Neuronal stem cell (in vitro differentiated cells): Measurements from ENCODE around the gene DRC7.

Experiments
- DNase-seq: peaks from one replicate; pipeline ENCODE4 v3.0.0-alpha.2; 2013; ENCODE audit warnings: low spot score
- H2AFZ ChIP-seq: one replicate; pipeline ENCODE4 v1.6.1; 2013; ENCODE audit warnings: mild to moderate bottlenecking, low read length, inconsistent platforms
- H2AK5ac ChIP-seq: 2 replicates; pipeline ENCODE4 v1.6.1; 2013; ENCODE audit warnings: low read depth, mild to moderate bottlenecking, inconsistent platforms, low read length, moderate library complexity, mixed read lengths
- H2BK120ac ChIP-seq: 2 replicates; pipeline ENCODE4 v1.6.1; 2013; ENCODE audit warnings: low read depth, mild to moderate bottlenecking, inconsistent platforms, low read length, moderate library complexity, mixed read lengths
- H2BK12ac ChIP-seq: one replicate; pipeline ENCODE4 v1.6.1; 2013; ENCODE audit warnings: low read length, inconsistent platforms
- H2BK15ac ChIP-seq: 2 replicates; pipeline ENCODE4 v1.6.1; 2013; ENCODE audit warnings: mild to moderate bottlenecking, low read length, inconsistent platforms, mixed read lengths
- H2BK5ac ChIP-seq: one replicate; pipeline ENCODE4 v1.6.1; 2013; ENCODE audit warnings: inconsistent platforms, mild to moderate bottlenecking, low read length, moderate library complexity
- H3K14ac ChIP-seq: one replicate; pipeline ENCODE4 v1.6.1; 2013; ENCODE audit warnings: low read length, inconsistent platforms
- H3K18ac ChIP-seq: 2 replicates; pipeline ENCODE4 v1.6.1; 2013; ENCODE audit warnings: low read length, inconsistent platforms
- H3K23ac ChIP-seq: 2 replicates; pipeline ENCODE4 v1.6.1; 2013; ENCODE audit warnings: low read depth, mild to moderate bottlenecking, mixed read lengths, low read length, inconsistent platforms; ENCODE audit not compliant: poor library complexity
- H3K27ac ChIP-seq: replicated peaks from 3 replicates; pipeline ENCODE4 v1.5.1; 2013; ENCODE audit warnings: low read length, inconsistent platforms
- H3K27me3 ChIP-seq, 3 experiments: 2 replicates each; pipeline ENCODE4 v1.6.1; 2013; ENCODE audit warnings: low read length in 3 of 3, mild to moderate bottlenecking in 2 of 3, inconsistent platforms in 1 of 3, low read depth in 1 of 3, mixed read lengths in 1 of 3, moderate library complexity in 1 of 3; ENCODE audit not compliant: control insufficient read depth in 3 of 3, insufficient read depth in 3 of 3
- H3K36me3 ChIP-seq, 2 donors: replicated peaks in 1 of 2; 2 replicates each; pipeline ENCODE4 v1.6.1; 2013; ENCODE audit warnings: low read length in 2 of 2; ENCODE audit not compliant: control insufficient read depth in 2 of 2, insufficient read depth in 2 of 2
- H3K4ac ChIP-seq: 2 replicates; pipeline ENCODE4 v1.6.1; 2013; ENCODE audit warnings: inconsistent platforms, mild to moderate bottlenecking, low read length, moderate library complexity
- H3K4me1 ChIP-seq, 2 donors: 1 replicate in 1 of 2; 2 replicates in 1 of 2; pipeline ENCODE4 v1.6.1; 2013; ENCODE audit warnings: low read length in 2 of 2, low read depth in 1 of 2; ENCODE audit not compliant: control insufficient read depth in 2 of 2, insufficient read depth in 1 of 2
- H3K4me2 ChIP-seq: one replicate; pipeline ENCODE4 v1.6.1; 2013; ENCODE audit warnings: mild to moderate bottlenecking, low read length, inconsistent platforms; ENCODE audit not compliant: insufficient read depth, poor library complexity, severe bottlenecking
- H3K4me3 ChIP-seq, 2 donors: 2 replicates each; pipeline ENCODE4 v1.5.1; 2013; ENCODE audit warnings: low read length in 2 of 2, mild to moderate bottlenecking in 2 of 2, inconsistent platforms in 1 of 2, moderate library complexity in 1 of 2
- H3K79me1 ChIP-seq: one replicate; pipeline ENCODE4 v1.6.1; 2013; ENCODE audit warnings: low read depth, mild to moderate bottlenecking, inconsistent platforms, low read length, moderate library complexity
- H3K9ac ChIP-seq: one replicate; pipeline ENCODE4 v1.6.1; 2013; ENCODE audit warnings: mild to moderate bottlenecking, low read depth, low read length, inconsistent platforms; ENCODE audit not compliant: poor library complexity
- H3K9me3 ChIP-seq, 2 donors: replicated peaks in 1 of 2; 2 replicates each; pipeline versions ENCODE3 to v1.6.1; 2013; ENCODE audit warnings: low read length in 2 of 2, mild to moderate bottlenecking in 2 of 2, inconsistent platforms in 1 of 2, low read depth in 1 of 2, mixed read lengths in 1 of 2, moderate library complexity in 1 of 2; ENCODE audit not compliant: control insufficient read depth in 2 of 2, insufficient read depth in 1 of 2
- H4K8ac ChIP-seq: one replicate; pipeline ENCODE4 v1.6.1; 2013; ENCODE audit warnings: low read depth, mild to moderate bottlenecking, inconsistent platforms, low read length, moderate library complexity
- H4K91ac ChIP-seq: one replicate; pipeline ENCODE4 v1.6.1; 2013; ENCODE audit warnings: low read length, low read depth, mild to moderate bottlenecking, inconsistent platforms; ENCODE audit not compliant: poor library complexity
- WGBS, 2 donors: extraction: QIAGEN DNeasy Blood & Tissue Kit; methylation state at CpG; one replicate each; pipeline ENCODE4 v1.1.7; 2013; ENCODE audit warnings: missing lambda C conversion rate in 2 of 2, mixed read lengths in 1 of 2; ENCODE audit not compliant: insufficient read length in 2 of 2, insufficient replicate concordance in 1 of 2; ENCODE audit errors: extremely low coverage in 2 of 2; 5-methylcytosine and 5-hydroxymethylcytosine counted together

DRC7 gene

GRCh38 chr16:57732714-57733113, 38.1 kb downstream of the DRC7 start:
- Histone ChIP-seq H3K4ac (no peak overlapping the region), H3K14ac (no peak overlapping the region), H3K9ac (no peak overlapping the region), H3K4me3 (no peak overlapping the region), H3K27ac (no peak overlapping the region), H2AFZ (no peak overlapping the region), H2BK5ac (no peak overlapping the region), H3K79me1 (no peaks in the 10 kb centered on the region), H3K23ac (no peak overlapping the region), H3K9me3 (no peaks in the 10 kb centered on the region), H3K18ac (no peak overlapping the region), H3K4me1 (peaks cover 11 to 12% of the 10 kb centered on the region in 2 donors), H3K4me2 (no peak overlapping the region), H3K27me3 (no peaks in the 10 kb centered on the region), H2AK5ac (no peak overlapping the region), H4K91ac (no peak overlapping the region), H3K36me3 (peaks cover 0 to 8% of the 10 kb centered on the region in 2 donors), H4K8ac (no peak overlapping the region), H2BK12ac (no peak overlapping the region), H2BK120ac (no peak overlapping the region), H2BK15ac (no peak overlapping the region)
- no peak for DNase-seq
- WGBS, 2 donors = no CpG with 5 or more reads among the region's 2 CpGs

- Histone ChIP-seq H3K27ac (peak overlapping the region; percentile 77), H3K27me3 (no peaks in the 10 kb centered on the region), H3K9ac (peak overlapping the region; percentile 93), H3K79me1 (no peaks in the 10 kb centered on the region), H2BK12ac (no peak overlapping the region), H2BK120ac (no peak overlapping the region), H3K9me3 (no peaks in the 10 kb centered on the region), H3K4me1 (peaks cover 11 to 12% of the 10 kb centered on the region in 2 donors), H2BK5ac (no peak overlapping the region), H2AFZ (peak overlapping the region; percentile 89), H3K14ac (no peak overlapping the region), H3K36me3 (peaks cover 2 to 21% of the 10 kb centered on the region in 2 donors), H2AK5ac (peak overlapping the region; percentile 23), H3K4me2 (peak overlapping the region; percentile 66), H3K18ac (peak overlapping the region; percentile 44), H3K4ac (peak overlapping the region; percentile 4), H3K23ac (peak overlapping the region; percentile 2), H4K8ac (peak overlapping the region; percentile 83), H4K91ac (no peak overlapping the region), H3K4me3 (peak overlapping the region; percentile 74 to 86), H2BK15ac (no peak overlapping the region)
- DNase-seq = no peak
- WGBS, 2 donors = no CpG with 5 or more reads among the region's 20 CpGs
Observed at GRCh38 chr16:57734308-57734924, 39.8 kb downstream of the DRC7 start.

DNA sequence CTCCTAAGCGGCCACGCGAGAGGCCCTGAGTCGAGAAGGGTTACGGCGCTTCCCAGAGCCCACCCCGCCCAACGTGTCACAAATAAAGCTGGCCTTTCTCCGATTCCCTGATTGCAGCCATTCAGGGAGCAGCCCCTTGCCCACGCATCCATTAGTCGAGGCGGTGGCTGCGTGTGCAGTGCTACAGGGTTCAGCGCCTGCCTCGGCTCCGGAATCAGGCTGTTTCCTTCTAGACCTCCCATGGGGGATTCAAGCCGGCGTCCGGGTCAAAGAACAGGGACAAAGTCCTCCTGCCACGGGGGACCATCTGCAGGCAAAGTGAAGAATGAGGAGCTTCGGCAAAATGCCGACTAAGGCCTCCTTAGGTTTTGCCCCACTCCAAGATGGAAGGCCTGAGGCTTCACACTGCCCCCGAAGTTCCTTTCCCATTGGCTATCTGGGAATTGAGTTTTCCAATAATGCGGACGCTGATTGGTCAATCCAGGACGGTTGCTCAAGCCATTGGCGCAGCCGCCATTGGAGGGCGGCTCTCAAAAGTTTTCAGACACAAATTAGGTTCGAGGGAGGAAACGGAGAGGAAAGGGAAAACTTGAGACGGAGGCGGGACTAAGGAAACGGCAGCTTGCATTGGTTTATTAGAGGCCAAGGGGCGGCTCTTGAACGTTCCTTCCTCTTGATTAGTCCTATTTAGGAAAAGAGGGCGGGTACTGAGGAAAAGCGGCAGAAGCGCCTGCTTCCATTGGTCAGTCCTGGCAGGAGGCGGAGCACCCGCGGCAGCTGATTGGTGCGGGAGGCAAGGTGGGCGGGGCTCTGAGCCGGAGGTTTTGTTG, 40.5 kb downstream of the DRC7 start:
- Histone ChIP-seq H3K79me1 (no peaks in the 10 kb centered on the region), H2BK12ac (no peak overlapping the region), H3K4me1 (peaks cover 11 to 12% of the 10 kb centered on the region in 2 donors), H3K36me3 (peaks cover 4 to 27% of the 10 kb centered on the region in 2 donors), H4K91ac (no peak overlapping the region), H3K4ac (peak overlapping the region; percentile 4), H3K9ac (peak overlapping the region; percentile 93), H3K4me3 (peak overlapping the region; percentile 74 to 86), H3K14ac (no peak overlapping the region), H2AFZ (peak overlapping the region; percentile 89), H4K8ac (peak overlapping the region; percentile 83), H3K27ac (peak overlapping the region; percentile 77), H3K27me3 (no peaks in the 10 kb centered on the region), H2AK5ac (no peak overlapping the region), H3K23ac (peak overlapping the region; percentile 2), H2BK120ac (no peak overlapping the region), H2BK15ac (no peak overlapping the region), H3K18ac (peak overlapping the region; percentile 44), H3K9me3 (no peaks in the 10 kb centered on the region), H3K4me2 (peak overlapping the region; percentile 66), H2BK5ac (peak overlapping the region; percentile 46)
- WGBS, 2 donors = no CpG with 5 or more reads among the region's 45 CpGs
- DNase-seq = peak; percentile 100
